ENCODE data around the gene GNPAT.

Gene GNPAT

DNA sequence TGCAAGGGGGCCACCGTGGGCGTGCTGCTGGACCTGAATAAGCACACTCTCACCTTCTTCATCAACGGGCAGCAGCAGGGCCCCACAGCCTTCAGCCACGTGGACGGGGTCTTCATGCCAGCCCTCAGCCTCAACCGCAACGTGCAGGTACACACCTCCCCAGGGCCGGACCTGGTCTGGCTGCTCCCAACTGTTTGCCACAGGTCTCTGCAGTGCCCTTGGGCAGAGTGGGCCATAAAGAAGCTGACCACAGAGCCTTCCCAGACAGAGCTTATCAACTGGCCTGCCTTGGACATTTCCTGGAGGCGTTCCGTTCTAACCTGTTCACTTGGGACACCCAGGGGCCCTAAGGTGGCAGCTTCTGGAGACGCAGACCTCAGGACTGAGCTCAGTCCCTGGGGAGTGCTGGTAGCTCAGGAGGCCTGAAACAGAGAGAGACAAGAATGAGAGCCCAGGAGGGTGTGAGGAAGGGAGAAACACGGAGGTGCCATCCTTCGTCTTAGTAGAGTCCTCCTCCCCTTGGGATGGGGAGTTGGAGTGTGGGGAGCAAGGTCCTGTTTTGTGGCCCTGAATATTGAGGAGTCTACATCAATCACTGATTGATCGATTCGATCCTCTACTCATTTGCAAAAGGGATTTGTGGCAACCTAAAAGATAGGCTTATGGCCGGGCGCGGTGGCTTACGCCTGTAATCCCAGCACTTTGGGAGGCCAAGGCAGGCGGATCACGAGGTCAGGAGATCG lies 27.0 kb upstream of the GNPAT start:
- DNase-seq (ENCODE audit: low spot score), result no peak

DNA sequence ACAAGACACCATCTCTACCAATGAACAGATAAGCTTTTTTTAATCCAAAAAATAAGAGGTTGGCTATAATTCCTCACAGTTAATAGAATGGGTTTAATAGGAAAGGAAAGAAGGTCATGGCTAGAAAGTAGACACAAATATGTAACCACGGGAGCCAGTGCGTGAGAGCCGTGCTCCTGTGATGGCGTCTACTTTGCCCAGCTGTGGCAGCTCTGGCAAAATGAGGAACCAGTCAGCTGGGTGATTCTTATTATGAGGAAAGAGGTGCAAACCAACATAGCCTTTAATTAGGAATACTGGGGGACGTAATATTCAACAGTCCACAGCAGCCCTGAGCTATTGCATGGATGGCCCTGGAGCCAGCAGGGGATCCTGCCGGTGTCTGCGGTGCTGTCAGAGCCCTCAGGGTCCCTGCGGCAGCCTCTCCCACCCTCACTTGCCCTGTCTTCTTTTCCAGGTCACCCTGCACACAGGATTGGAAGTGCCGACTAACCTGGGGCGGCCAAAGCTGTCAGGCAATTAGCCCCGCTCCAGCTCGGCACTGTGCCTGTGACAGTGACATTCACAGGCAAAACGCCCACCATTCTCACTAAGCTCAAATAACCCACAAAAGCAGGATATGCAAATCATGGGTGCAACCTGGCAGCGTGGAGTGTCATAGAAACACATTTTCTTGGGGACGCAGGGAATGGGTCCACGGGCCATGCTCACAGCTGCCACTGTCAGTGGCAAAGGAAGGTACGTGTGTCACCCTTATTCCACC lies 25.9 kb upstream of the GNPAT start:
- peak; percentile 48 for DNase-seq (ENCODE audit: low spot score)

DNA sequence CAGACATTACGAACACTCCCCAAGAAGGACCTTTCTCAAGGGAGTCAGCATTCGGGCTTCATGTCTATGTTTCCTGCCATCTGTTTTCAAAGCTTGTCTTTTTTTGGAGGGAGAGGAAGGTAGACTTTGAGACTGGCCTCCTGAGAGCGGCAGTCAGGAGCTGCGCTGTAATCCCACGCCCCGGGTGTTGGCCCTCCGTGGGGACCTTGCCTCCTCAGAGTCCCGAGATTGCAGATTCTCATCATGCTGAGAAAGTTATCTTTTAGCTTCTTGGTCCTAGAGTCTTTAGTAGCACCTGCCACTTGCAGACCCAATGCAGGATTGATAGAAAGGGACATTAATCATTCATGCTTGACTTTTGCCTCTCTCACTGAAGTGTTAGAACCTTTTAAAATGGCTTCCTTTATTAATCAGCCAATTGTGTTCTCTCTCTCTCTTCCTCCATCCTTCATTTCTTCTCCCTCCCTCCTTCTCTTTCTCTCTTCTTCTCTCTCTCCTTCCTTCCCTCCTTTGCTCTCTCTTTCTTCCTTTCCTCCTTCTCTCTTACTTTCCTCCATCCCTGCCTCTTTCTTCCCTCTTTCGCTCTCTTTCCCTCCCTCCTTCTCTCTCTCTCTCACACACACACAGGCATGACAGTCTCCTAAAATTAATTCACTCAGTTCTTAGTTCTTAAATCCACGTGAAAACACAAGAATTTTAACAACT lies 25.2 kb upstream of the GNPAT start:
- DNase-seq (ENCODE audit: low spot score), result no peak

DNA sequence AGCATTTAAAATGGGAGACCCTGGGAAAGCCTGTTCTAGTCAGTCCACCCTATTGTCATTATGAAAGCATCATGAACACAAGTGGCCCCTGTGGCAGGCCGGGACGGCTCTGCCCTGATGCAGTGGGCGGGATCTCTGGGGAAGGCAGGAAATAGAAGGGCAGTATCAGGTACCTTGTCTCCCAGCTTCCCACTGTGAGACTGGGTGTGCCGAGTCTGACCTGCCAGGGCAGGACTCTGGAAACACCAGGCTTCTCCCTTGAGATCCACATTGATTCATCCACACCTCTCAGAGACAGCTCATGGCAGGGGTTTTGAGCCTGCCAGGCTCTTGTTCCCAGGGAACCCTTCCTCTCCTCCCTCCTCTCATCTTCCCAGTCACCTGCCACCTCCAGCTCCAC lies 24.5 kb upstream of the GNPAT start:
- DNase-seq (ENCODE audit: low spot score), result no peak

DNA sequence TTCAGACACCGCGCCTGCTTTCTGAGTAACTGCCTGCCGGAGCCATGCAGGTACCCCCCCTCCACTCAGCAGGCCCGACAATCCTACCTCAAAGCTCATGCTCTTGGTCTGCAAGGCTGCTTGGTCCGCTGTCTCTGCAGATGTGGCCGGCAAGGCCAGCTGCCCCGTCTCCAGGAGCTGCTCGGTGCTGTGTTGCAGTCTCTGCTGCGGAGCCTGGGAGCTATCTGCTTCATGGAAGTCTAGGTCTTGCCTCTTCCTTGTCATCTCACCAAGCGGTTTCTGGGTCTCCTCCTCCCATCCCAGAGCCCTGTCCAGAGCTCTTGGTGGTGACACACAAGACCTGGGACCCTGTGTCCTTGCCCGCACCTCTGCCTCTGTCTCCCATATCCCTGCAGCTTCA lies 24.0 kb upstream of the GNPAT start:
- DNase-seq (ENCODE audit: low spot score), result no peak

DNA sequence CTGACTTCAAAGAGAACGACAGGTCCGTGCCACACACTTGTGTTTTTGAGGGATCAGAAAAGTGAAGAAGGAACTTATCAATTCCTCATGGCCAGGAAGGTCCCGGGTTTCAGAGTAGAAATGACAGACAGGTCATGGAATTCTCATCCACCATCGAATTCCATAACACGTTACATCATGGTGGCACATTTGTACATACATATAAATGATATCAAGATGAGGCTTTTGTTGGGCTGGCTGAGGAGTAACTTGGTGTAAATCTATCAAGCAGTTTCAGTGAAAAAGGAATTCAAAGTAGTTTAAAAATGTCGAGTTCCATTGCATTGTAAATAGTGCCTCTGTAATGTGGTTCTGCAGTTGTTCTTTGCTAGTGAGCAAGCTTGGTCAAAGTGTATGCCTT lies 22.9 kb upstream of the GNPAT start:
- no peak for DNase-seq (ENCODE audit: low spot score)

DNA sequence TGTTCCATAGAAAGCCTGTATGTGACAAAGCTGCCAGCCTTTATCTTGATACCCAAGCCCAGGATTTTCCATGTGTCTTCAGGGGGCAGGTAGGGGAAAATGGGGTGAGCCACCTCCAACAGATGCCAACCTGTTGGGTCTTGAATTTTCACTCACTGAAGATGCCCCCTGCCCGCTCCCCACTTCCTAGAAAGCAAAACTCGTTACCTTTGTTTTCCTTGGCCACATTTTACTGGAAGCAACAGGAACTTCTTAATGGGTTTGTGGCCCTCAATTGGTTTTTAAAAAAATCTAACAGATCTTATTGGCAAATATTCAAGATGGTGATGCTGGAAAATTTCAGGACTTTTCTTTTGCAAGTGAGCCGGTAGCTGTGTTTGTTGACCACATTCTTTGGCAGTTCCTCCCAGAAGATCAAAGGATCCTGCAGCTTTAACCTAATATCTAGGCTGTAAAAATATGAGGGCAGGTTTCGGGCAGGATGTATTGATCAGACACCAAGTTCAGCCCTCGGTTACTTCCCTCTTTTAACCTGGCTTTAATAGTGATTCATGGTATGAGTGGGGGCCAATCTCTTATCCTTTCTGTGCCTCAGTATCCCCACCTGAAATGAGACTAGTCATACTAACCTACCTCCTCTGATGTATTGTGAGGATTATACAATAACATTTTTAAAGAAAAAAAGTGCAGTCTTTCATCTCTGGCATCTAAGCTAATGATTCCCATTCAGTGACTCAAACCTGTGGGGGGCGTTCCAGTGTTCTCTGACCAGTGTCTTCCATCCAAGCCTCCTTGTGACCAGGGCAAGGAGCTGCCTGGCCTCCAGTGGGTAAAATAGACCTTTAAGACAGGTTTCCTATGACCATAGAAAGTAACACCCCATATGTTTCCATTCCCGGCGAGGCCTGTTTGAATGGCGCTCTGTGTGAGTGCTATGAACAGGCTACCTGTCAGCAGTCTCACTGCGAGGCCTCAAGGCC lies 21.3 kb upstream of the GNPAT start:
- no peak for DNase-seq (ENCODE audit: low spot score)

DNA sequence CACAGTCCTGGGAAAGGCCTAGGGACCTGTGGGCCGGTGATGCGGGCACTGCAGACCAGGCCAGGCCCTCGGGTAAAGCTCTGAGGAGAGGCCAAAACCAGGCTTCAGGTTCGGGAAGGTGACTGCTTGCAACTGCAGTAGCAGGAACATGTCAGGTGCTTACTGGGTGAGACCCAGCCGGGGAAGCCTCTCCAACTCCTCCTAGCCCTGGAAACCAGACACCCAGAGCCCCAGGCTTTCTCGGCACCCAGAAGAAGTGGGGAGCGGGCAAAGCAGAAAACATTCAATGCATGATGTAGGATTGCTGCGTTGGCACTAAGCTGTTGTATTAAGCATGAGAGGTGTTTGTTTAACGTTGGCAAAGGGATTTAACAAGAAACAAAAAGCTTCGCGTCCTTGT lies 20.2 kb upstream of the GNPAT start:
- DNase-seq (ENCODE audit: low spot score), result no peak

DNA sequence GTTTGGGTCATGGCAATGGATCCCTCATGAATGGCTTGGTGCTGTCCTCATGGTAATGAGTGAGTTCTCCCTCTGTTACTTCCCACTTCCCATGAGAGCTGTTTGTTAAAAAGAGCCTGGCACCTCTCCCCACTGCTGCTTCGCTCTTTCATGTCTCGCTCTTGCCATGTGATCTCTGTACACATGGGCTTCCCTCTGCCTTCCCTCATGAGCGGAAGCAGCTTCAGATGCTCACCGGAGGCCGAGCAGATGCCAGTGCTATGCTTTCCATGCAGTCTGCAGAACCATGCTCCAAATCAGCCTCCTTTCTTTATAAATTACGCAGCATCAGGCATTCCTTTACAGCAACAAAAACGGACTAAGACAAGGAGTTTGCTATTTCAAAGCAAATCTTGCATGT lies 14.9 kb upstream of the GNPAT start:
- no peak for DNase-seq (ENCODE audit: low spot score)

DNA sequence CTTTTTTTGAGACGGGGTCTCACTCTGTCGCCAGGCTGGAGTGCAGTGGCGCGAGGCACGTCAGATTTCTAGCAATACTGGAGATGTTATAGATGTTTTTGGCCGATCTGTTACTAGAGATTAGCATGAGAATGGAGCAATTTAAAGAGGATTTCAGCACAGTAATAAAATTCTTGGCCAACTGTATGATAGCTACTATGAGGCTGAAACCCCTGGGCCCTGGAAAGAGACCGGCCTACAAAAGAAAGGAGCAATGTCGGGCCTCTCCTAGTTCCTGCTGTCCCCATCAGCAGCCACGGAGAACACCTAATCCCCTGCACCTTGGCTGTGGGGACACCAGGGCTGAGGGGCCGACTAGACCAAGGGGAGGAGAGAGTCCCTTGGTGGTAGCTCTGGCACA lies 9.5 kb upstream of the GNPAT start:
- DNase-seq (ENCODE audit: low spot score), result no peak

DNA sequence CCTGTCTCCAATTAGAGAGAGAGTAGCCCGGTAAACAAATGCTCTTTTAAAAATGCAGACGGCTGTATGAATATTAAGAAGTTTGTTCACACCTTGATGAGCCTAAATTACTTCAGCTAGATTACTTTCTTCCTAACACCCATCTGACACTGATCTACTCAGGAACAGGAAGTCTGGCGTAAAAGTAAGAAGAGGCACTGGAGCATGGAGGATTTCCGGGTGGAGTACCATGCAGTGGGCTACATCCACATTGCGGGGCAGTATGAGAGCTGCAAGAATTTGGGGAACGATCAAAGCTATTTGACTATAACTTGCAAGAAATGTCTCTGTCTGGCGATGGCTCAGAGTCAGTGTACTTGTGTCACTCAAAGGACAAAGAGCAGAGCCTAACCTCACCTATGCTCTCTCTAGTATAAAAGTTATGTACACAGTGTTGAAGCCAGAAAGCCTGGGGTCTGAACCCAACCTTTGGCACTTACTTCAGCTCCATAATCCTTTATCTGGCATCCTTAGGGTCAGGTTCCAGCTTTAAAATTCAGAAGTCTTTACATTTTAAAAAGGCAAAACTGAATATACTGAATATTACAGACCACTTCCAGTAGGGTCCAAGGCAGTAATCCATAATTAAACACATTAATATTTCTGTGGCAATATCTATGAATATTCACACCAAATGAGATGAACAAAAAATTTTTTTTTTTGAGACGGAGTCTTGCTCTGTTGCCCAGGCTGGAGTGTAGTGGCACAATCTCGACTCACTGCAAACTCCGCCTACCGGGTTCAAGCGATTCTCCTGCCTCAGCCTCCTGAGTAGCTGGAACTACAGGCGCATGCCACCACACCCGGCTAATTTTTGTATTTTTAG lies 7.9 kb upstream of the GNPAT start:
- DNase-seq (ENCODE audit: low spot score), result peak; percentile 26

DNA sequence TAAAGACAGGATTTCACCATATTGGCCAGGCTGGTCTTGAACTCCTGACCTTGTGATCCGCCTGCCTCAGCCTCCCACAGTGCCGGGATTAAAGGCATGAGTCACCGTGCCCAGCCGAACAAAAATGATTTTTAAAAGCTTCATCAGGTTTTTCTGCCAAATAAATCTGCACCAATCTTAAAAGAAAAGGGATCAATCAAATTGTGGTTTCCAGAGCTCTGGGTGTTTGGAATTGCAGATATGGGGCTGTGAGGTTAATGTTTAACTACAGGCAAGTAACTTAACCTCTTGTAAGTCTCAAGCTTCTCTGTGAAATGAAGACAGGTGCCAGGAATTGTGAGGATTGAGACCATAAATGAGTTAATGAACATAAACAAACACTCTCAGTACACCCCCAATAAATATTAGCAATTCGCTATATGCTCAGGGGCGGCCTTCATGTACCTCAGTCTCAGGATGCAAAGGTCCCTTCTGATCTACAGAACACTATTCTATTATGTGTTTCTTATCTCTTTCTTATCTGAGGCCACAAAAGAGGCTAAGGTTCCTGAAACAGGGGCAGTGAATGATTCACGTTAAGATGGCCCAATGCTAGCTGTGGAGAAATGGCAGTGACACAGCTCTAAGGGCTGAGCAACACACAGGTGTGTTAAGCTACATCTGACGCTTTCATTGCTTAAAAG lies 7.1 kb upstream of the GNPAT start:
- no peak for DNase-seq (ENCODE audit: low spot score)

DNA sequence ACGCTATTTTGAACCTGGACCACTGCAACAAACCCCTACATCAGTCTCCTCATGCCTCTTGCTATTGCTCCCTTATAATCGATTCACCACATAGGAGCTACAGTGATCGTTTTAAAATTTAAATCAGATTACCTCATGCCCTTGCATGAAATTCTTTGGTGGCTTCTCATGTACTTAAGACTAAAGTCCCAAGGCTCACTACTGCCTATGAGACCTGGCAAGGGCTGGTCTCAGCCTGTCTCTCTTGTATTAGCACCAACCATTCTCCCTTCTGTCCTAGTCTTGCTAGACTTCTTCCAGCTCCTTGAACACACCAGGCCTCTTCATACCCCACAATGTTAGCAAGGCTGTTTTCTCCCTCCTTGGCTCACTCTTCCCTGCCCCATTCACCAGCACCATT lies 6.5 kb upstream of the GNPAT start:
- DNase-seq (ENCODE audit: low spot score), result no peak

DNA sequence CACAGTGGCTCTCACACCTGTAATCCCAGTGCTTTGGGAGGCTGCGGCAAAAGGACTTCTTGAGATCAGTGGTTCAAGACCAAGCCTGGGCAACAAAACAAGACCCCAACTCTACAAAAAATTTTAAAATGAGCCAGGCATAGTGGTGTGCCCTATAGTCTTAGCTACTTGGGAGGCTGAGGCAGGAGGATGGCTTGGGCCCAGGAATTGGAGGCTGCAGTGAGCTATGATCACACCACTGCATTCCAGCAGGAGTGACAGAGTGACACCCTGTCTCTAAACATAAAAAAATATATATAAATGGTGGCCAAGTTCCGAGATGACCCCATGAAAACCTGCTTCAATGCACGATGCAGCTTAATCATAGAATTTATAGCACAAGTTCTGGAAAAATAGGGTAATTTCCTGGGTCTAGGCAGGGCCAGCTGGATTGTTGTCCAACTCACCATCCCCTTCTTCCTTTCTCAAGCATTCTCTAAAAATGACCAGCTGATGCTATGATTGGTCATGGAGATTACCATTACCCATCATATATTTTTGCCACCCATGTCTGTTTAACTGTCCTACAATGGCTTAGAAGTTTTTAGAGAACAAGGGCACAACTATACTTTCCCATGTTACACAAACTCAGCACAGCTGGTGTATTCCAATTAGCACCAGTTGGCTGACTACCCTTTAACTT lies 5.3 kb upstream of the GNPAT start:
- no peak for DNase-seq (ENCODE audit: low spot score)

DNA sequence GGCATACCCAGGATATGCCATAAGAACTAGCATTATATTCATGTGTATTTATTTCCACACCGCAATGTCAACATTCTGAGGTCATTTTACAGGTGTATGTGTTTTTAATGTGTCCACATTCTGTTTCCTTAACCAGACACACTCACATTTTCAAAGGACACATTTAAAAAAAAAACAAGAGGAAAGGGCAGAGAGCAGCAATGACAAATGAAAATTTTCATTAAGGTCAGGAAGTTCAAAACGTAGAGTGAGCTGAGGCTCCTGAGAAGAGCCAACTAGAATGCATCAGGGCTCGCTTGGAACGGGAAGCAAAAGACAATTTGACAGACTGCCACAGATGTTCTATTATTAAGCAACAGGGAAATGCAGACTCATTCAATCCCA lies 4.8 kb upstream of the GNPAT start:
- DNase-seq (ENCODE audit: low spot score), result no peak

DNA sequence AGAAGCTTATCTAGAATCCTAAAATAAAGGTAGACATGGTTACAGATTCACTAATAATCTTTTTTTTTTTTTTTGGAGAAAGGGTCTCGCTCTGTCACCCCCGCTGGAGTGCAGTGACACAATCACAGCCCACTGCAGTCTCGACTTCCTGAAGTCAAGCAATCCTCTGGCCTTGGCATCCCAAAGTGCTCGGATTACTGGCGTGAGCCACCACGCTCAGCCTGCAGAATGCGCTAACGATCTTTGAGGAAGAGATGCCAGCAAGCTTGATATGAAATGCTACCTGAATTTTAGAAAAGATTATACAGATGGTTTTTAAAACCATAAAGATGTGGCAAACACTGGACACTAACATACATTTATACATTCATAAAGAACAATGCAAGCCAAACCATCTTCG lies 4.1 kb upstream of the GNPAT start:
- no peak for DNase-seq (ENCODE audit: low spot score)

DNA sequence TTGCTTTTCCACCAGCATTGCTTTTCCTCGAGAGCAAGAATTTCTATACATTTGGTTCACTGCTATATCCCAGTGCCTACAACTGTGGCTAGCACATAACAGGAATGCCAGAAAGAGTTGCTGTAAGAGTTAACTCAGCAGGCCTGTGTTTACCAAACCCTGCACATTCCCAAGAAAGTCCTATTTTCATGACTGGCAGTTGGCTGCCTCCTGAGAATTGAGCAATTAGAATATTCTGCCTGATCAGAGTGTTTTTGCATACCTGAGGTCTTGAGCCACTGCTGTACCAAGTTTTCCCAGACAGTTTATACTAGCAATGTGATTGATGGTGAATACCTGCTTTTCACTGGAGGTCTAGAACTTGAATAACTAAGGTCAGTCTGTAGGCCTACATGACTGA lies 2.7 kb upstream of the GNPAT start:
- DNase-seq (ENCODE audit: low spot score), result no peak

DNA sequence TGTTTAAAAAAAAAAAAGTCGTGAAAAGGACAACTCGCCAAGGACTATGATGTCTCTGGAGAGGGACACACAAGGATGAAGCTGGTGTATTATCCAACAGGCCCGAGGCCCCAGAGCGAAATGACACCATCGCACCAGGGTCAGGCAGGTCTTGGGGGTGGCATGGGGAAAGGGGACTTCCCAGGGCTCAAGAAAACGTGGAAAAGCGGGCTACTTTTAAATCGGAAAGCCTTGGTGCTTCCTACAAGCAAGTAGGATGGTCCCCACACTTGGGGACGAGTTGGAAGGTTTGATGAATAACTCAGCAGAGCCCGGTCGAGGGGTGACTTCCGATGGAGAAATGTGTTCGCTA lies 505 bp upstream of the GNPAT start:
- no peak for DNase-seq (ENCODE audit: low spot score)

DNA sequence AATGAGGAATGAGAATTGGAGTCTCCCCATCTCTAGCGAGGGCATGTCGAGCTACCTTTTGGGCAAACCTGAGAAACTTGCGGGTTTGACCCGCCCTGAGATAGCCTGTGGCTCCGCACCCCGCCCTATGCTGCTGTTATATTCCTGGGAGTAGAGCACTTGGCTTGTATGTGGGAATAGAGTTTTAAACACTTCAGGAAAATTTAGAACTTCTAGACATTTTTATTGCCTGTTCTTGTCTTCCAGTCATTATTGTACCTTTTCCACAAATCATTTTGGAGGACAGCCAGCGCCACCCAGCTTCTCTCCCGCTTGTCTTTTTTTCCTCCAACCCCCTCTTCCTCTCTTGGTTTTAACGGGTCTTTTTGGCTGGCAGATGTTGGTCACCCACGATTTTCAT lies 738 bp downstream of the GNPAT start:
- peak; percentile 38 for DNase-seq (ENCODE audit: low spot score)

Data from germinal center (tissue), 1 donor.